Bronchial epithelial cell (primary cell): ENCODE measurements around the gene MUC2. TPM values are rescaled to one million over a fixed set of nuclear protein-coding genes. Genes with fewer than 3 reads are reported as not detected.

Experiments
- DNase-seq: peaks from one replicate; pipeline ENCODE4 v3.0.0-alpha.2; 2010; ENCODE audit warnings: low read depth
- FAIRE-seq: peaks from 2 replicates; lab custom pipeline; 2011; peaks lifted over from hg19 to GRCh38; lab: Jason Lieb, UNC
- H3K27me3 ChIP-seq: 2 replicates; pipeline ENCODE4 v1.5.1; 2011; ENCODE audit warnings: low read length; ENCODE audit not compliant: control insufficient read depth, insufficient read depth
- H3K36me3 ChIP-seq: 2 replicates; pipeline ENCODE4 v1.5.1; 2011; ENCODE audit warnings: low read length; ENCODE audit not compliant: control insufficient read depth, insufficient read depth
- H3K4me3 ChIP-seq: 2 replicates; pipeline ENCODE4 v1.5.1; 2011; ENCODE audit warnings: mild to moderate bottlenecking, low read depth, low read length, control low read depth
- total RNA-seq: library from RNA; depleted of rRNA; stranded (reverse); fragments of >200 nt; gene quantifications from 2 replicates; pipeline ENCODE4 v1.2.1, GENCODE V29; 2014
- TF ChIP-seq, protein P1 (sequence below): IDR thresholded peaks from 2 replicates; pipeline ENCODE4 v1.5.1; 2011; ENCODE audit warnings: mild to moderate bottlenecking, moderate library complexity, low read length, control low read depth, inconsistent platforms; ENCODE audit not compliant: insufficient read depth, severe bottlenecking

Gene MUC2
- total RNA-seq, 1 donor from 2014 or later: not detected

DNA sequence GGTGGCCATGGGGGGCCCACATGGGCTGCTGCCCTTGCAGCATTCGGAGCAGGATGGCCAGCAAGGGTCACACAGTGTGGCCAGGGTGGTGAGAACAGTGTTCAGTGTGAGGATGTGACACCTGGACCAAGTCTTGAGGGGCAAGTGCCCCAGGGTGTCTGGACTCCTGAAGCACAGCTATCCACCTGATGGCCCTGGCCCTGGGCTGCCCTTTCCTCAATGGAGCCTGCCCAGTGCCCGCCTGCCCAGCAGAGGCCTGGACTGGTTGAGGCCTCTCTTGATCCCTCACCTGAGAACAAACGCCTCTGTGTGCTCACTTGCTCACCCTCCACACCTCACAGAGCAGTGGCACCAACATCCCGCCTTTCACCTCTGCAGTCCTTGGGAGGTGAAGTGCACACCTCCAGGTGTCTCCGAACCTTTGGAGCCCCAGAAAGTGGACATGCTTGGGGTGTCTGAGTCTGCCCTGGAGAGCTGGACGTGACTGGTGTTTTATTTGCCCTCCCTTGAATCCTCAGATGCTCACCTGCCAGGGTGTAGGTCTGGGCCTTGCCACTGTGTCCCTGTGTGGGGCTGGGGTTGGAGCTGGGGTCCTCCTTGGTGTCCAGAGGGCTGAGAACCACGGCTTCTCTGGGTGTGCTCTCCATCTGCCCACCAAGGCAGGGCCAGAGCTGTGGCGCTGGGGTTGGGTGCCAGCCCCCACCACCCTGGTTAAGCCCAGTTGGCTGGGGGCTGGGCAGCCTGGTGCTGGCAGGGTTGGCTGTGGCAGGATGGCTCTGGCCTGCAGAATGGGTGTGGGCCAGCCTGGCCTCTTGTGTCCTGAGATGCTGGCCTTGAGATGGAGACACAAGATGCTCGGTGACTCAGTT is 3.8 kb upstream of the MUC2 start:
- TF ChIP-seq, protein P1, sequence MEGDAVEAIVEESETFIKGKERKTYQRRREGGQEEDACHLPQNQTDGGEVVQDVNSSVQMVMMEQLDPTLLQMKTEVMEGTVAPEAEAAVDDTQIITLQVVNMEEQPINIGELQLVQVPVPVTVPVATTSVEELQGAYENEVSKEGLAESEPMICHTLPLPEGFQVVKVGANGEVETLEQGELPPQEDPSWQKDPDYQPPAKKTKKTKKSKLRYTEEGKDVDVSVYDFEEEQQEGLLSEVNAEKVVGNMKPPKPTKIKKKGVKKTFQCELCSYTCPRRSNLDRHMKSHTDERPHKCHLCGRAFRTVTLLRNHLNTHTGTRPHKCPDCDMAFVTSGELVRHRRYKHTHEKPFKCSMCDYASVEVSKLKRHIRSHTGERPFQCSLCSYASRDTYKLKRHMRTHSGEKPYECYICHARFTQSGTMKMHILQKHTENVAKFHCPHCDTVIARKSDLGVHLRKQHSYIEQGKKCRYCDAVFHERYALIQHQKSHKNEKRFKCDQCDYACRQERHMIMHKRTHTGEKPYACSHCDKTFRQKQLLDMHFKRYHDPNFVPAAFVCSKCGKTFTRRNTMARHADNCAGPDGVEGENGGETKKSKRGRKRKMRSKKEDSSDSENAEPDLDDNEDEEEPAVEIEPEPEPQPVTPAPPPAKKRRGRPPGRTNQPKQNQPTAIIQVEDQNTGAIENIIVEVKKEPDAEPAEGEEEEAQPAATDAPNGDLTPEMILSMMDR: no peak
- H3K27me3 ChIP-seq: peaks cover 2% of the 10 kb centered on the region
- H3K36me3 ChIP-seq: no peaks in the 10 kb centered on the region
- no peak for FAIRE-seq
- DNase-seq: no peak
- no peak overlapping the region for H3K4me3 ChIP-seq

GRCh38 chr11:1071571-1072115 is 3.0 kb upstream of the MUC2 start:
- peaks cover 2% of the 10 kb centered on the region for H3K27me3 ChIP-seq
- FAIRE-seq: no peak
- TF ChIP-seq, protein P1: no peak
- no peak for DNase-seq
- no peaks in the 10 kb centered on the region for H3K36me3 ChIP-seq
- no peak overlapping the region for H3K4me3 ChIP-seq

- H3K36me3 ChIP-seq: no peaks in the 10 kb centered on the region
- FAIRE-seq: no peak
- DNase-seq: peak; percentile 44
- H3K4me3 ChIP-seq: no peak overlapping the region
- peaks cover 2% of the 10 kb centered on the region for H3K27me3 ChIP-seq
- TF ChIP-seq, protein P1: no peak
Observed at GRCh38 chr11:1072116-1072820, 2.4 kb upstream of the MUC2 start.

GRCh38 chr11:1072821-1073231 is 1.8 kb upstream of the MUC2 start:
- TF ChIP-seq, protein P1: no peak
- Histone ChIP-seq H3K4me3 (no peak overlapping the region), H3K36me3 (no peaks in the 10 kb centered on the region), H3K27me3 (peaks cover 2% of the 10 kb centered on the region)
- FAIRE-seq (no peak), DNase-seq (no peak)

DNA sequence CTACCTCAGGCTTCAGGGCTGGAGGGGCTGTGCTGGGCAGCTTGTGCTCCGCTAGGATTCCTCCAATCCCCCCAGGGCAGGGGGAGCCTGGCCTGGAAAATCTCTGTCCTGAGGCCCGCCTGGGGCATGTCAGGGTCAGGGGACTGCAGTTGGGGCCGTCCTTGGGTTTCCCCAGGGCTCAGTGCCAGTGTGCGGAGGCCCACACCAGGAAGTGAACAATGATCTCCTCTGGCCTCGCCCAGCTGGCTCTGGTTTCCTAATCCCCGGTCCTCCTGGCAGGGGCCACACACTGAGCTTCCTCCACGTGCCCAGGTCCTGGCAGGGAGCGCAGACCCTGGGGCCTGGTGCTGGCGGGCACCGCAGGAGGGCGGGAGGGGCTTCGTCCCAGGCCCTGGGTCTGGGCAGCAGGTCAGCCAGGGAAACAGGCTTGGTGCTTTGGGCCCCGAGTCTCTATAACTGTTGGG is 1.4 kb upstream of the MUC2 start:
- Histone ChIP-seq H3K4me3 (no peak overlapping the region), H3K36me3 (no peaks in the 10 kb centered on the region), H3K27me3 (no peaks in the 10 kb centered on the region)
- TF ChIP-seq, protein P1: no peak
- no peak for FAIRE-seq
- DNase-seq: peak; percentile 49
